ENCODE results near the gene ABHD14A.

Gene ABHD14A

DNA sequence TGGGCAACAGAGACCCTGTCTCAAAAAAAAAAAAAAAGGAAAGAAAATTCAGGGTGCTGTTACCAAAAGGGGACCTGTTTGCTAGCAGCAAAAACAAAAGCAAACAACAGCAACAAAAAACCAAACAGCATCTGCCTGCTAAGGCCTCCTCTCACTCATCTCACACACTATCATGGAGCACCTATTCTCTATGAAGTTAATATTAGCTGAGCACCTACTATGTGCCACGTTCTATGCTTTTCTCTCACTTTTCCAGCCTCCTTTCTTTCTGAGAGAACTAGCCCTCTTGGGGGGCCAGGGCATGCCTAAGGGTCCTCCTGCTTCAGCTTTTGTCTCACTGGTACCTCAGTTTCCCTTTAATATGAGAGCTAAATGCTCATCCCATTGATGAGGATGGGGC, 20.2 kb upstream of the ABHD14A start:
- Histone ChIP-seq H3K4me1 (ENCODE audit: control insufficient read depth, insufficient read depth, low read length) (peaks cover 10% of the 10 kb centered on the region), H3K27me3 (ENCODE audit: control insufficient read depth, insufficient read depth, low read length) (peaks cover 22% of the 10 kb centered on the region), H3K36me3 (ENCODE audit: control insufficient read depth, insufficient read depth, low read length) (no peaks in the 10 kb centered on the region), H3K4me3 (ENCODE audit: low read length) (no peak overlapping the region), H3K9me3 (ENCODE audit: control insufficient read depth, low read length) (no peaks in the 10 kb centered on the region), H3K9ac (ENCODE audit: low read length) (no peak overlapping the region)

DNA sequence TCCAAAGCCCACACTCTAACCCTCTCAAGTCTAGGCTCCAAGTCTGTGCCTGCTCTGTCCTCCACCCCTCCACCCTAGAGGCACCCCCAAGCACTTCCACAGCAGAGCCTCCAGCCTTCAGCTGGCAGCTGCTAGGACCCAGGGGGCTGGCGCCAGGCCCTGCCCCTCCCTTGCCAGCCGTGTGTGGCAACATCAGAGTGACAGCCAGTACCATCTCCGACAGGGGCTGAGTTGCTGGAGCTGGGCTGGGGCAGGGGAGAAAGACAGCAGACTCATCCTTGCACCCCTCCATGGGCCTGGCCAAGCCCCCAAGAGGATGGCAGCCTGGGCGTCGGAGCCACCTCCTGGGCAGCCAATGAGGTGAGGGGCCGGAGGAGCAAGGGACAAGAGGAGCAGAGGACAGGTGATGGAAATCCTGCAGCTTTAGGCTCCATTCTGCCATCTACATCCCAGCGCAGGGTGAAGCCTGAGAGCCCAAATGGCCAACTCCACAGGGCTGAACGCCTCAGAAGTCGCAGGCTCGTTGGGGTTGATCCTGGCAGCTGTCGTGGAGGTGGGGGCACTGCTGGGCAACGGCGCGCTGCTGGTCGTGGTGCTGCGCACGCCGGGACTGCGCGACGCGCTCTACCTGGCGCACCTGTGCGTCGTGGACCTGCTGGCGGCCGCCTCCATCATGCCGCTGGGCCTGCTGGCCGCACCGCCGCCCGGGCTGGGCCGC, 19.5 kb upstream of the ABHD14A start, which contains the start of gene GPR62:
GPR62 (plus strand) TSS at position 207 of the 718 bp plus-strand sequence; CDS start at position 479, 272 bp downstream.
- Histone ChIP-seq H3K4me1 (ENCODE audit: control insufficient read depth, insufficient read depth, low read length) (peaks cover 10% of the 10 kb centered on the region), H3K36me3 (ENCODE audit: control insufficient read depth, insufficient read depth, low read length) (no peaks in the 10 kb centered on the region), H3K9ac (ENCODE audit: low read length) (no peak within 1 kb of the TSS), H3K27me3 (ENCODE audit: control insufficient read depth, insufficient read depth, low read length) (peaks cover 22% of the 10 kb centered on the region), H3K9me3 (ENCODE audit: control insufficient read depth, low read length) (no peaks in the 10 kb centered on the region), H3K4me3 (ENCODE audit: low read length) (no peak within 1 kb of the TSS)

DNA sequence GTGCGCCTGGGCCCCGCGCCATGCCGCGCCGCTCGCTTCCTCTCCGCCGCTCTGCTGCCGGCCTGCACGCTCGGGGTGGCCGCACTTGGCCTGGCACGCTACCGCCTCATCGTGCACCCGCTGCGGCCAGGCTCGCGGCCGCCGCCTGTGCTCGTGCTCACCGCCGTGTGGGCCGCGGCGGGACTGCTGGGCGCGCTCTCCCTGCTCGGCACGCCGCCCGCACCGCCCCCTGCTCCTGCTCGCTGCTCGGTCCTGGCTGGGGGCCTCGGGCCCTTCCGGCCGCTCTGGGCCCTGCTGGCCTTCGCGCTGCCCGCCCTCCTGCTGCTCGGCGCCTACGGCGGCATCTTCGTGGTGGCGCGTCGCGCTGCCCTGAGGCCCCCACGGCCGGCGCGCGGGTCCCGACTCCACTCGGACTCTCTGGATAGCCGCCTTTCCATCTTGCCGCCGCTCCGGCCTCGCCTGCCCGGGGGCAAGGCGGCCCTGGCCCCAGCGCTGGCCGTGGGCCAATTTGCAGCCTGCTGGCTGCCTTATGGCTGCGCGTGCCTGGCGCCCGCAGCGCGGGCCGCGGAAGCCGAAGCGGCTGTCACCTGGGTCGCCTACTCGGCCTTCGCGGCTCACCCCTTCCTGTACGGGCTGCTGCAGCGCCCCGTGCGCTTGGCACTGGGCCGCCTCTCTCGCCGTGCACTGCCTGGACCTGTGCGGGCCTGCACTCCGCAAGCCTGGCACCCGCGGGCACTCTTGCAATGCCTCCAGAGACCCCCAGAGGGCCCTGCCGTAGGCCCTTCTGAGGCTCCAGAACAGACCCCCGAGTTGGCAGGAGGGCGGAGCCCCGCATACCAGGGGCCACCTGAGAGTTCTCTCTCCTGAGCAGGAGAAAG, 18.7 kb upstream of the ABHD14A start:
- peaks cover 22% of the 10 kb centered on the region for H3K27me3 ChIP-seq (ENCODE audit: control insufficient read depth, insufficient read depth, low read length)
- no peaks in the 10 kb centered on the region for H3K9me3 ChIP-seq (ENCODE audit: control insufficient read depth, low read length)
- H3K36me3 ChIP-seq (ENCODE audit: control insufficient read depth, insufficient read depth, low read length), result no peaks in the 10 kb centered on the region
- no peak overlapping the region for H3K9ac ChIP-seq (ENCODE audit: low read length)
- H3K4me3 ChIP-seq (ENCODE audit: low read length), result no peak overlapping the region
- H3K4me1 ChIP-seq (ENCODE audit: control insufficient read depth, insufficient read depth, low read length), result peaks cover 10% of the 10 kb centered on the region

DNA sequence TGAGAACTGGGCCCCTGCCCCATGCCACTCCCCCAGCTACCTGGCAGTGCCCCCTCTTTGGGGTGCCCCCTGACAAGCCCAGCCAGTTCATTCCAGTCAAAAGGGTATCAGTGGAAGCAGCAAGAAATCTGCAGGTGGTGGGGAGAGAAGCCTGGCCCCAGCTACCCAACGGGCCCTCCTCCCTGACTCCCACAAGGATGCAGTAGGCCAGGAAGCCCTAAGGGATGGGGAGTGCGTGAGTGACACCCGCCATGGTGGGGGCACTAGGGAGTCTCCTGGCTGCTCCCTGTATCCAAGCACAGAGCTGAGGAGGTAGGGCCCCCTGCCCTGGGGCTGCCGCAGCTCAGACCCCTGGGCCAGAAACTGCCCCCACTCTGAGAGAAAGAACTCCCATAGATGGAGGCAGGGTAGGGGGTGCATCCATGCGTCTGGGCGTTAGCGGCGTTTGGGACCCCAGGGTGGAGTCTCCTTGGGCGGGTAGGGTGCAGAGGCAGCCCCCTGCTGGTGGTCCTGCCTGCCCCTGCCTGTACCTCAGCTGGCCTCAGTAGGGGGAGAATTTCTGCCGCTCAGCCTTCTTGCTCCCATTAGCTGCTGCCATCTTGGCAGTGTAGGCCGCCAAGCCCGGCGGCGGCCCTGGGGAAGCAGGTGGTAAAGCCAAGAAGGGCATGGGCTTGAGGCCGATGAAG, 17.2 kb upstream of the ABHD14A start:
- no peaks in the 10 kb centered on the region for H3K9me3 ChIP-seq (ENCODE audit: control insufficient read depth, low read length)
- peaks cover 22% of the 10 kb centered on the region for H3K27me3 ChIP-seq (ENCODE audit: control insufficient read depth, insufficient read depth, low read length)
- H3K4me3 ChIP-seq (ENCODE audit: low read length), result no peak overlapping the region
- H3K9ac ChIP-seq (ENCODE audit: low read length), result no peak overlapping the region
- H3K36me3 ChIP-seq (ENCODE audit: control insufficient read depth, insufficient read depth, low read length), result no peaks in the 10 kb centered on the region
- H3K4me1 ChIP-seq (ENCODE audit: control insufficient read depth, insufficient read depth, low read length), result peaks cover 10% of the 10 kb centered on the region

DNA sequence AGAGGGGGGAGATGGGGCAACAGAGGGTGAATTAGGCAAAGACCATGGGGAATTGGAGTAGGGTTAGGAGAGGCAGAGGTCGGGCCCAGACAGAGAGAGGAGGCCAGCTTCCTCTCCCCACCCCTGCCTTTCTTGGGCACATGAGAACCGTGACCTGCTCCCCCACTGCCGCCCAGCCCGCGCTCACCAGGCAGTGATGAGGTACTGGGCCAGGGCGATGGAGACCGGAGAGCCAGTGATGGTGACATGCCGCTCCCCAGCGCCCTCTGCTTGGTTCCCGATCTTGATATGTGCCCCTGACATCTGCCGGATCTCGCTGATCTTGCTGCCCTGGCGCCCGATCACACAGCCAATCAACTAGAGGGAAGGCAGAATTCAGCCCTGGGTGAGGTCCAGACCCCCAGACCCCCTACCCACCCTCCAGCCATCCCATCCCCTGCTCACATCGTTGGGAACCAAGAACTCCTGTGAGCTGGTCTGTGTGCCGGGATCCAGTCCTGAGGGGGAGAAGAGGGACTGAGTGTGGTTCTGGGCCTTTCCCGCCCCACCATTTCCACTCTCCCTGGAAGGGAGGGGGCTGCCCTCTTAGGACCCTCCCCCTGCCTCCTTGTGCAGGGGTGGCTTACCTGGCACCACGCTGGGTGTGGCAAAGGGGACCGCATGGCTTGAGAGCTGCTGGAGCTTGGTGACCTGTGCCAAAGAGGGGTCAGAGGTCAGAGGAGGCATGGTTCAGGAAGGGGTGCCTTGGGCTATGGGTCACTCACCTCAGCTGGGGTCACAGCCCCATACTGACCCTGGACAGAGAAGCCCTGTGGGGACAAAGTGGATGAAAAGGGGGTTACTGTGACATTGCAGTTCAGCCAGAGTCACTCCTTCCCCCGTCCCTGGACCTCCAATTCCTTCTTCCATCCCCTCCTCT, 16.0 kb upstream of the ABHD14A start:
- H3K27me3 ChIP-seq (ENCODE audit: control insufficient read depth, insufficient read depth, low read length), result peaks cover 22% of the 10 kb centered on the region
- no peak overlapping the region for H3K4me3 ChIP-seq (ENCODE audit: low read length)
- no peak overlapping the region for H3K9ac ChIP-seq (ENCODE audit: low read length)
- H3K36me3 ChIP-seq (ENCODE audit: control insufficient read depth, insufficient read depth, low read length), result no peaks in the 10 kb centered on the region
- no peaks in the 10 kb centered on the region for H3K9me3 ChIP-seq (ENCODE audit: control insufficient read depth, low read length)
- peaks cover 10% of the 10 kb centered on the region for H3K4me1 ChIP-seq (ENCODE audit: control insufficient read depth, insufficient read depth, low read length)

DNA sequence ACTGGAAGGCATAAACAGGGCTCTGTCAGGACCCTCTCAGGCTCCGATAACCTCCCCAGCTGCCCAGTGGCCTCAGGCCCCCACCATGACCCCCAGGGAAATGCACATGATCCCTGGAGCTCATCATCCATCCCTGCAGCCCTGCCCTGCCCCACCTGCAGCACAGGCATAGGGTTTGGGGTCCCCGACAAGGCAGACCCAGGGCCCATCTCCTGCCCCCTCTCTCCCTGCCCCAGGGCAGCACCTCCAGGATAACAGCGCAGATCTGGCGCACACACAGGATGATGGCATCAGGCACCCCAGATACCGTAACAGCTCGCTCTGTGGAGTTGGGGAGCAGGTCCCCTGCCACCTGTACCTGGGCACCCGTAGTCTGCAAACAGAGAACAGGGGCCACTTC, 15.2 kb upstream of the ABHD14A start:
- H3K9ac ChIP-seq (ENCODE audit: low read length), result no peak overlapping the region
- H3K4me3 ChIP-seq (ENCODE audit: low read length), result no peak overlapping the region
- peaks cover 20% of the 10 kb centered on the region for H3K27me3 ChIP-seq (ENCODE audit: control insufficient read depth, insufficient read depth, low read length)
- peaks cover 10% of the 10 kb centered on the region for H3K4me1 ChIP-seq (ENCODE audit: control insufficient read depth, insufficient read depth, low read length)
- H3K36me3 ChIP-seq (ENCODE audit: control insufficient read depth, insufficient read depth, low read length), result no peaks in the 10 kb centered on the region
- no peaks in the 10 kb centered on the region for H3K9me3 ChIP-seq (ENCODE audit: control insufficient read depth, low read length)

DNA sequence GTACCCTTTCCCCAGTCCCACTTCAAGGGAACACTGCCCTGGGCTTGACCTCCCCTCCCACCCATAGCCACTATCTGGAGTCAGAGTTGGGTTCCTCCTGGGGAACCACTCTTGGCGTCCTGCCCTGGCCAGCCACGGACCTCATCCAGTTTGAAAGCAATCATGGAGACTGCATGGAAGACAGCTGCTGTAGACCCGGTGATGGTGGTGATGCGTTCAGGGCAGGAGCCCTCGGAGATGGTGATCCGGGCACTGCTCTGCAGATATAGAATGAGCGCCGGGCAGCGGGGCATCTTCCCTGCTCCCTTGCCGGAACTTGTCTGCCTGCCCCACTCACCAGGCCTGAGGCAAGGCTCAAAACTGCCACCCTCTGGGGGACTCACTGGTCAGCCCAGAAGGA, 14.5 kb upstream of the ABHD14A start:
- no peaks in the 10 kb centered on the region for H3K9me3 ChIP-seq (ENCODE audit: control insufficient read depth, low read length)
- H3K27me3 ChIP-seq (ENCODE audit: control insufficient read depth, insufficient read depth, low read length), result peaks cover 13% of the 10 kb centered on the region
- H3K9ac ChIP-seq (ENCODE audit: low read length), result no peak overlapping the region
- H3K36me3 ChIP-seq (ENCODE audit: control insufficient read depth, insufficient read depth, low read length), result no peaks in the 10 kb centered on the region
- H3K4me3 ChIP-seq (ENCODE audit: low read length), result no peak overlapping the region
- peaks cover 13% of the 10 kb centered on the region for H3K4me1 ChIP-seq (ENCODE audit: control insufficient read depth, insufficient read depth, low read length)

DNA sequence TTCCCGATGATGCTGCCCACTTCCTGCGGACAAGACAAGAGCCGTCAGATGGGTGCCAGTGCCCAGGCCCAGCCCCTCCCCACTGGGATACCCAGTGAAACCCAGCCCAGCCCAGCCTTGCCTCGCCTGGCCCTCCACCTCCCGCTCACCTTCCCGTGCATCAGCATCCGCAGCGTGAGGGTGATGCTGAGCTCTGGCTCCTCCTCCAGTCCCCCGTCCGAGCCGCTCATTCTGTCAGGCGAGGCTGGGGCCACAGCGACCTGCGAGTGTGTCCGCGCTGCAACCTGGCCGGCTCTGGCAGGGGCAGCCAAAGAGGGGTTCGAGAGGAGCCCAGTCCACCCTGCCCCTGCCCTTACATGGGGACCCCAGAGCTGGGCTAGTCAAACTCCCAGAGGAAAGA, 13.9 kb upstream of the ABHD14A start:
- H3K4me1 ChIP-seq (ENCODE audit: control insufficient read depth, insufficient read depth, low read length), result peaks cover 13% of the 10 kb centered on the region
- H3K4me3 ChIP-seq (ENCODE audit: low read length), result no peak overlapping the region
- H3K27me3 ChIP-seq (ENCODE audit: control insufficient read depth, insufficient read depth, low read length), result peaks cover 8% of the 10 kb centered on the region
- no peaks in the 10 kb centered on the region for H3K9me3 ChIP-seq (ENCODE audit: control insufficient read depth, low read length)
- H3K9ac ChIP-seq (ENCODE audit: low read length), result no peak overlapping the region
- H3K36me3 ChIP-seq (ENCODE audit: control insufficient read depth, insufficient read depth, low read length), result no peaks in the 10 kb centered on the region

DNA sequence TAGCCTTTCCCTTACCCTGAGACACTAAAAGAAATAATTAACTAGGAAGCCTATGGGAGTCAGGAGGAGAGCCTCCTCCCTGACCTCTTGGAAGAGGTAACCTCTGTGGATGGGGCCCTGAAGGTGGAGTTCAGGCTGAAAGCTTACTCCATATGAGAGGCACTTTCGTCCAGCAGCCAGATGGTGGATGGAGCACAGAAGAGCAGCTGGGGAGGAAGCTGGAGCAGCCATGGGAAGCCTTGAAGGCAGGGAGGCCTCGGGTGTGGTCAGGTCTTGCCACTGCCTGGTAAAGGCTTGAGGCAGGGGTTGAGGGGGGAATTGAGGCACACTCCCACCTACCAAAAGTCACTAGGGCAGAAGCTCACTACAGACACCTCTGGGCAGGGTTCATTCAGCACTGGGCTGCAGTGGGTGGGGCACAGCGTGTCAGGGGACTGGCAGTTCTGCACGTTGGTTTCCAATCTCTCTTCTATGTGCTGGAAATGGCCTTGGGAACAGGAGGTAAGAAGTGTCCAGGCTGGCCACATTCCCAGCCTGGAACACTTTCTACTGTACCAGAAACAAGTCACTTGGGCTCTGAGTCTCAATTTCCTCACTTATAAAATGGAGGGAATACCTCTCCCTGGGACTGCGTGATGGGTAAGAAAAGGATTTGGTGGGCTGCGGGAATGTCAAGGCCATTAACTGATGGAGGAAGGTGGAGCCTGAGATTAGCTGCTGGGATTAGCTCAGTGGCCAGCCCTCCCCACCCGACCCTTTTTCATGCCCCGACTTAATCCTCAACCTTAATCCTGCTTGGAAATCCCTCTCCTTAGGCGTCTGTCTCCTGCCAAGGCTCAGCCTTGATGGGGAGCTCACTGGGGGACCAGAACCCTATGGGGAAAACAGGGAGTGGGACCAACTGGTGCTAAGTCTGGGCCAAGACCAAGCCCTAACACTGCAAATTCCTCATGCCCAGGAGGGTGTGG, 13.0 kb upstream of the ABHD14A start:
- Histone ChIP-seq H3K4me3 (ENCODE audit: low read length) (no peak overlapping the region), H3K27me3 (ENCODE audit: control insufficient read depth, insufficient read depth, low read length) (no peaks in the 10 kb centered on the region), H3K9ac (ENCODE audit: low read length) (no peak overlapping the region), H3K9me3 (ENCODE audit: control insufficient read depth, low read length) (no peaks in the 10 kb centered on the region), H3K4me1 (ENCODE audit: control insufficient read depth, insufficient read depth, low read length) (peaks cover 15% of the 10 kb centered on the region), H3K36me3 (ENCODE audit: control insufficient read depth, insufficient read depth, low read length) (no peaks in the 10 kb centered on the region)

DNA sequence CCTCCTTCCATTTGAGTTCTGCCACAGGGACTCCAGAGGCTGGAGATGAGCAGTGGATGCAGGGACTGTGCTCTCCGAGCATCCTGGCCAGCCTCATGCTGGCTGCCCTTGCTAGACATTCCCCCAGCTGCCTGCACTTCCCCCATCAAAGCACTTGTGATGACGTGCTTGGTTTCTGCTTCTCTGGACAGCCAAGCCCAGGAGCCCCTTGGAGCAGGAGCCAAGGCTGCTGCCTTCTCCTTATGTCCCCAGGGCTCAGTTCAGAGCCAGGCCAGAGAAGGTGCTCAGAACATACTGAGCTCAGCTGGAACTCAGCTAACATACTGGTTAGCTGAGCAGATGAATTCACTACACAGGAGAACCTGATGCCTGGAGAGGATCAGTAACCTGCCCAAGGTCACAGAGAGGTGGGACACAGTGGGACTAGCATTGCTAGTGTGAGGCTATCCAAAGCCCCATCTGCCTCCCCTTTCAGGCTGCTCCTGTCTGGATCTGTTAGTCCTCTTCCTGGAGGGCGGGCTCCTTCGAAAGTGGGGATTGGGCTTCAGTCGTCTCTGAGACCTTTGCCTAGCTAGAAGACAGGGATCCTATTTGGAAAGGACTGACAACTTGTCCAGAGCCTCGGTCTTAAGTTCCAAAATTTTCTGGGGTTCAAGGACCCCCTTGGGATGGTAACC, 11.9 kb upstream of the ABHD14A start:
- H3K36me3 ChIP-seq (ENCODE audit: control insufficient read depth, insufficient read depth, low read length), result no peaks in the 10 kb centered on the region
- H3K9ac ChIP-seq (ENCODE audit: low read length), result no peak overlapping the region
- peaks cover 19% of the 10 kb centered on the region for H3K4me1 ChIP-seq (ENCODE audit: control insufficient read depth, insufficient read depth, low read length)
- no peaks in the 10 kb centered on the region for H3K27me3 ChIP-seq (ENCODE audit: control insufficient read depth, insufficient read depth, low read length)
- no peak overlapping the region for H3K4me3 ChIP-seq (ENCODE audit: low read length)
- H3K9me3 ChIP-seq (ENCODE audit: control insufficient read depth, low read length), result no peaks in the 10 kb centered on the region
